HG03457 (cell line): ENCODE data around the gene ZNF214.
"Not testable (repeated sequence)": the region's sequence is repeated elsewhere in the genome, so short reads cannot be mapped to it uniquely, and the experiment has no call there.

Source experiments
- ATAC-seq: cut with Tn5 transposase; IDR thresholded peaks from one replicate; pipeline ENCODE4 v1.9.1; 2021; ENCODE audit warnings: moderate number of reproducible peaks; ENCODE audit not compliant: unreplicated experiment

ZNF214 gene

GRCh38 chr11:6991227-6991626, 28.9 kb downstream of the ZNF214 start:
- no peak for ATAC-seq

GRCh38 chr11:6988506-6988905, 31.6 kb downstream of the ZNF214 start:
- ATAC-seq: no peak

- ATAC-seq: no peak
These were observed 33.7 kb downstream of the ZNF214 start for GRCh38 chr11:6986487-6986886.

- no peak for ATAC-seq
These were observed 40.8 kb downstream of the ZNF214 start for GRCh38 chr11:6979365-6979764.

DNA sequence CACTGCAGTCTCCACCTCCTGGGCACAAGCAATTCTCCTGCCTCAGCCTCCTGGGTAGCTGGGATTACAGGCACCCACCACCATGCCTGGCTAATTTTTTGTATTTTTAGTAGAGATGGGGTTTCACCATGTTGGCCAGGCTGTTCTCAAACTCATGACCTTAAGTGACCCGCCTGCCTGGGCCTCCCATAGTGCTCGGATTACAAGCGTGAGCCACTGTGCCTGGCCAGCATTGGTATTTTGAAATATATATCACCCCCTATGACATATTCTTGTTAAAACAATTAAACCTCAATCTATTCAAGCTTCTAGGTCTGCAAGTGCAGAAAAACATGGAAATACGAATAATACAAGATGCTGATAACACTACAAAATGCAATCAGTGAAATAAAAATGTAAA, 50.3 kb downstream of the ZNF214 start:
- not testable (repeated sequence) for ATAC-seq

GRCh38 chr11:6968816-6969215, 51.3 kb downstream of the ZNF214 start:
- ATAC-seq: no peak

- no peak for ATAC-seq
These were observed 57.5 kb downstream of the ZNF214 start for GRCh38 chr11:6962673-6963072.

- no peak for ATAC-seq
These were observed 58.0 kb downstream of the ZNF214 start for GRCh38 chr11:6962141-6962540.

DNA sequence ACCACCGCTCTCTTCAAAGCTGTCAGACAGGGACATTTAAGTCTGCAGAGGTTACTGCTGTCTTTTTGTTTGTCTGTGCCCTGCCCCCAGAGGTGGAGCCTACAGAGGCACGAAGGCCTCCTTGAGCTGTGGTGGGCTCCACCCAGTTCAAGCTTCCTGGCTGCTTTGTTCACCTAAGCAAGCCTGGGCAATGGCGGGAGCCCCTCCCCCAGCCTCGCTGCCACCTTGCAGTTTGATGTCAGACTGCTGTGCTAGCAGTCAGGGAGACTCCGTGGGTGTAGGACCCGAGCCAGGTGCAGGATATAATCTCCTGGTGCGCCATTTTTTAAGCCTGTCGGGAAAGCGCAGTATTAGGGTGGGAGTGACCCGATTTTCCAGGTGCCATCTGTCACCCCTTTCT, 65.9 kb downstream of the ZNF214 start:
- ATAC-seq: not testable (repeated sequence)
